Trophoblast cell (in vitro differentiated cells and primary cell): ENCODE results near the gene ORC5.

Source experiments
- DNase-seq, 2 donors: peaks; one replicate each; pipeline ENCODE4 v3.0.0-alpha.2; 2016
- H2AFZ ChIP-seq: 2 replicates; pipeline ENCODE4 v1.6.1; 2013; ENCODE audit warnings: low read length, moderate library complexity, mild to moderate bottlenecking; ENCODE audit not compliant: insufficient read depth, poor library complexity
- H2AK5ac ChIP-seq: 2 replicates; pipeline ENCODE4 v1.6.1; 2013; ENCODE audit warnings: mild to moderate bottlenecking, low read length
- H2BK120ac ChIP-seq: 2 replicates; pipeline ENCODE4 v1.6.1; 2013; ENCODE audit warnings: low read length, mild to moderate bottlenecking, moderate library complexity; ENCODE audit not compliant: insufficient read depth, poor library complexity
- H2BK12ac ChIP-seq: 2 replicates; pipeline ENCODE4 v1.6.1; 2013; ENCODE audit warnings: mild to moderate bottlenecking, low read length, moderate library complexity
- H2BK5ac ChIP-seq: 2 replicates; pipeline ENCODE4 v1.6.1; 2013; ENCODE audit warnings: low read length, low read depth, moderate library complexity, mild to moderate bottlenecking; ENCODE audit not compliant: poor library complexity
- H3K14ac ChIP-seq: 2 replicates; pipeline ENCODE4 v1.6.1; 2013; ENCODE audit warnings: mild to moderate bottlenecking, low read length
- H3K18ac ChIP-seq: 2 replicates; pipeline ENCODE4 v1.6.1; 2013; ENCODE audit warnings: mild to moderate bottlenecking, low read length
- H3K23ac ChIP-seq: 2 replicates; pipeline ENCODE4 v1.6.1; 2013; ENCODE audit warnings: low read length
- H3K27ac ChIP-seq: 2 replicates; pipeline ENCODE4 v1.5.1; 2013; ENCODE audit warnings: low read depth, mild to moderate bottlenecking, inconsistent platforms, low read length, moderate library complexity
- H3K27me3 ChIP-seq: 2 replicates; pipeline ENCODE4 v1.6.1; 2013; ENCODE audit warnings: inconsistent platforms, mild to moderate bottlenecking, low read length, moderate library complexity; ENCODE audit not compliant: insufficient read depth
- H3K36me3 ChIP-seq, 2 experiments: 1 replicate in 1 of 2; 2 replicates in 1 of 2; pipeline ENCODE4 v1.6.1; 2013; ENCODE audit warnings: low read length in 2 of 2, mild to moderate bottlenecking in 2 of 2, moderate library complexity in 1 of 2; ENCODE audit not compliant: insufficient read depth in 2 of 2, control insufficient read depth in 1 of 2
- H3K4ac ChIP-seq: 2 replicates; pipeline ENCODE4 v1.6.1; 2013; ENCODE audit warnings: low read depth, mild to moderate bottlenecking, low read length, moderate library complexity
- H3K4me1 ChIP-seq, 2 experiments: 1 replicate in 1 of 2; 2 replicates in 1 of 2; pipeline ENCODE4 v1.6.1; 2013; ENCODE audit warnings: low read length in 2 of 2, mild to moderate bottlenecking in 2 of 2, moderate library complexity in 1 of 2; ENCODE audit not compliant: insufficient read depth in 2 of 2, control insufficient read depth in 1 of 2
- H3K4me2 ChIP-seq: 2 replicates; pipeline ENCODE4 v1.6.1; 2013; ENCODE audit warnings: inconsistent platforms, mild to moderate bottlenecking, low read length, moderate library complexity
- H3K4me3 ChIP-seq: 2 replicates; pipeline ENCODE4 v1.5.1; 2013; ENCODE audit warnings: mild to moderate bottlenecking, low read depth, low read length, inconsistent platforms
- H3K79me1 ChIP-seq: one replicate; pipeline ENCODE4 v1.6.1; 2013; ENCODE audit warnings: low read length
- H3K79me2 ChIP-seq: 2 replicates; pipeline ENCODE4 v1.6.1; 2013; ENCODE audit warnings: low read length, mild to moderate bottlenecking; ENCODE audit not compliant: control insufficient read depth, insufficient read depth, poor library complexity
- H3K9ac ChIP-seq: 2 replicates; pipeline ENCODE4 v1.6.1; 2013; ENCODE audit warnings: mild to moderate bottlenecking, low read length
- H3K9me3 ChIP-seq: 2 replicates; pipeline ENCODE4 v1.6.1; 2013; ENCODE audit warnings: low read depth, mild to moderate bottlenecking, control low read depth, inconsistent platforms, low read length; ENCODE audit not compliant: insufficient read depth
- H4K12ac ChIP-seq: 2 replicates; pipeline ENCODE4 v1.6.1; 2013; ENCODE audit warnings: low read depth, mild to moderate bottlenecking, low read length, moderate library complexity
- H4K8ac ChIP-seq: 2 replicates; pipeline ENCODE4 v1.6.1; 2013; ENCODE audit warnings: low read depth, mild to moderate bottlenecking, low read length, moderate library complexity
- H4K91ac ChIP-seq: one replicate; pipeline ENCODE4 v1.6.1; 2013; ENCODE audit warnings: low read depth, mild to moderate bottlenecking, low read length, moderate library complexity
- WGBS: extraction: QIAGEN DNeasy Blood & Tissue Kit; methylation state at CpG from one replicate; pipeline ENCODE4 v1.1.7; 2013; ENCODE audit warnings: missing lambda C conversion rate; ENCODE audit not compliant: insufficient read length, insufficient coverage; ENCODE audit errors: extremely low coverage; 5-methylcytosine and 5-hydroxymethylcytosine counted together

ORC5 gene

GRCh38 chr7:104127204-104127603 lies 80.6 kb downstream of the ORC5 start:
- H2BK120ac ChIP-seq = no peak overlapping the region
- no peak overlapping the region for H2BK5ac ChIP-seq
- H4K8ac ChIP-seq = no peak overlapping the region
- no peak for DNase-seq
- H3K4ac ChIP-seq = no peak overlapping the region
- peaks cover 0 to 9% of the 10 kb centered on the region in 2 experiments for H3K4me1 ChIP-seq
- H4K12ac ChIP-seq = no peak overlapping the region
- no peak overlapping the region for H3K4me3 ChIP-seq
- no peaks in the 10 kb centered on the region for H3K27me3 ChIP-seq
- H3K36me3 ChIP-seq = peaks cover 0 to 2% of the 10 kb centered on the region in 2 experiments
- H2AFZ ChIP-seq = no peak overlapping the region
- H3K14ac ChIP-seq = no peak overlapping the region
- H4K91ac ChIP-seq = no peak overlapping the region
- no peak overlapping the region for H3K23ac ChIP-seq
- H3K79me2 ChIP-seq = no peaks in the 10 kb centered on the region
- H3K9ac ChIP-seq = no peak overlapping the region
- H3K4me2 ChIP-seq = no peak overlapping the region
- H3K27ac ChIP-seq = no peak overlapping the region
- no peaks in the 10 kb centered on the region for H3K79me1 ChIP-seq
- H2BK12ac ChIP-seq = no peak overlapping the region
- WGBS = no CpG with 5 or more reads among the region's 2 CpGs
- no peak overlapping the region for H3K18ac ChIP-seq
- H3K9me3 ChIP-seq = no peaks in the 10 kb centered on the region
- H2AK5ac ChIP-seq = no peak overlapping the region

- WGBS = no CpG with 5 or more reads among the region's 4 CpGs
- no peak overlapping the region for H4K91ac ChIP-seq
These were observed 81.4 kb downstream of the ORC5 start for GRCh38 chr7:104126411-104126841.

GRCh38 chr7:104124893-104125477 lies 82.8 kb downstream of the ORC5 start:
- Histone ChIP-seq H3K79me1 (no peaks in the 10 kb centered on the region), H3K4me1 (peaks cover 0 to 9% of the 10 kb centered on the region in 2 experiments), H2BK5ac (peak overlapping the region; percentile 27), H2AFZ (no peak overlapping the region), H3K9me3 (no peaks in the 10 kb centered on the region), H3K79me2 (no peaks in the 10 kb centered on the region), H3K36me3 (no peaks in the 10 kb centered on the region), H2AK5ac (no peak overlapping the region), H3K27ac (peak overlapping the region; percentile 36), H2BK12ac (no peak overlapping the region), H3K9ac (no peak overlapping the region), H3K27me3 (no peaks in the 10 kb centered on the region), H2BK120ac (no peak overlapping the region), H4K91ac (peak overlapping the region; percentile 7), H3K14ac (no peak overlapping the region), H3K4me2 (no peak overlapping the region), H3K4ac (no peak overlapping the region), H3K23ac (no peak overlapping the region), H3K4me3 (no peak overlapping the region), H3K18ac (no peak overlapping the region), H4K12ac (no peak overlapping the region), H4K8ac (no peak overlapping the region)
- WGBS = no CpG with 5 or more reads among the region's 4 CpGs
- DNase-seq = no peak

More at GRCh38 chr7:104126411-104126841, 81.4 kb downstream of the ORC5 start:
- H3K27me3 ChIP-seq = no peaks in the 10 kb centered on the region
- H3K79me2 ChIP-seq = no peaks in the 10 kb centered on the region
- no peak for DNase-seq
- H2AFZ ChIP-seq = no peak overlapping the region
- H3K4ac ChIP-seq = no peak overlapping the region
- H3K23ac ChIP-seq = no peak overlapping the region
- no peak overlapping the region for H3K18ac ChIP-seq
- H3K14ac ChIP-seq = no peak overlapping the region
- H3K36me3 ChIP-seq = peaks cover 0 to 2% of the 10 kb centered on the region in 2 experiments
- no peaks in the 10 kb centered on the region for H3K79me1 ChIP-seq
- H3K27ac ChIP-seq = no peak overlapping the region
- H2AK5ac ChIP-seq = no peak overlapping the region
- H2BK120ac ChIP-seq = no peak overlapping the region
- H4K12ac ChIP-seq = no peak overlapping the region
- no peak overlapping the region for H3K9ac ChIP-seq
- H3K9me3 ChIP-seq = no peaks in the 10 kb centered on the region
- no peak overlapping the region for H2BK12ac ChIP-seq
- H3K4me3 ChIP-seq = no peak overlapping the region
- no peak overlapping the region for H3K4me2 ChIP-seq
- H4K8ac ChIP-seq = no peak overlapping the region
- H3K4me1 ChIP-seq = peaks cover 0 to 9% of the 10 kb centered on the region in 2 experiments
- H2BK5ac ChIP-seq = no peak overlapping the region

GRCh38 chr7:104124469-104124868 lies 83.3 kb downstream of the ORC5 start:
- H3K23ac ChIP-seq = no peak overlapping the region
- H3K79me2 ChIP-seq = no peaks in the 10 kb centered on the region
- no peak overlapping the region for H3K9ac ChIP-seq
- no peaks in the 10 kb centered on the region for H3K36me3 ChIP-seq
- no peak overlapping the region for H4K91ac ChIP-seq
- no peak overlapping the region for H4K8ac ChIP-seq
- no peak overlapping the region for H3K4ac ChIP-seq
- no peaks in the 10 kb centered on the region for H3K27me3 ChIP-seq
- H2AFZ ChIP-seq = no peak overlapping the region
- H3K14ac ChIP-seq = no peak overlapping the region
- H3K27ac ChIP-seq = peak overlapping the region; percentile 36
- no peaks in the 10 kb centered on the region for H3K79me1 ChIP-seq
- no peak overlapping the region for H2BK12ac ChIP-seq
- H3K18ac ChIP-seq = no peak overlapping the region
- no peak overlapping the region for H2BK120ac ChIP-seq
- DNase-seq = peak; percentile 82 to 95
- no peak overlapping the region for H3K4me3 ChIP-seq
- H3K4me2 ChIP-seq = no peak overlapping the region
- H4K12ac ChIP-seq = no peak overlapping the region
- H3K9me3 ChIP-seq = no peaks in the 10 kb centered on the region
- H3K4me1 ChIP-seq = peaks cover 0 to 9% of the 10 kb centered on the region in 2 experiments
- WGBS = no CpG with 5 or more reads among the region's 3 CpGs
- H2BK5ac ChIP-seq = no peak overlapping the region
- no peak overlapping the region for H2AK5ac ChIP-seq
